ENCODE measurements around the gene HNRNPLL.

Gene HNRNPLL

GRCh38 chr2:38592951-38593350, 9.8 kb downstream of the HNRNPLL start:
- no peak for DNase-seq (ENCODE audit: low spot score)

- DNase-seq (ENCODE audit: low spot score) = no peak
Observed at GRCh38 chr2:38591152-38591551, 11.6 kb downstream of the HNRNPLL start.

GRCh38 chr2:38590053-38590452, 12.7 kb downstream of the HNRNPLL start:
- no peak for DNase-seq (ENCODE audit: low spot score)

- no peak for DNase-seq (ENCODE audit: low spot score)
Observed at GRCh38 chr2:38586931-38587330, 15.8 kb downstream of the HNRNPLL start.

- DNase-seq (ENCODE audit: low spot score) = no peak
Observed at GRCh38 chr2:38584881-38585280, 17.8 kb downstream of the HNRNPLL start.

- no peak for DNase-seq (ENCODE audit: low spot score)
Observed at GRCh38 chr2:38583994-38584393, 18.7 kb downstream of the HNRNPLL start.

- DNase-seq (ENCODE audit: low spot score) = no peak
Observed at GRCh38 chr2:38583524-38583923, 19.2 kb downstream of the HNRNPLL start.

GRCh38 chr2:38581193-38582147, 21.3 kb downstream of the HNRNPLL start:
- peak; percentile 88 for DNase-seq (ENCODE audit: low spot score)

GRCh38 chr2:38580115-38580636, 22.6 kb downstream of the HNRNPLL start:
- DNase-seq (ENCODE audit: low spot score) = no peak

- DNase-seq (ENCODE audit: low spot score) = no peak
Observed at GRCh38 chr2:38578832-38579231, 23.9 kb downstream of the HNRNPLL start.

GRCh38 chr2:38574278-38574677, 28.4 kb downstream of the HNRNPLL start:
- DNase-seq (ENCODE audit: low spot score) = no peak

GRCh38 chr2:38572167-38572566, 30.6 kb downstream of the HNRNPLL start:
- peak; percentile 54 for DNase-seq (ENCODE audit: low spot score)

GRCh38 chr2:38571193-38571592, 31.5 kb downstream of the HNRNPLL start:
- no peak for DNase-seq (ENCODE audit: low spot score)

GRCh38 chr2:38568724-38569436, 33.8 kb downstream of the HNRNPLL start:
- DNase-seq (ENCODE audit: low spot score) = no peak

- DNase-seq (ENCODE audit: low spot score) = no peak
Observed at GRCh38 chr2:38565333-38565732, 37.4 kb downstream of the HNRNPLL start.

GRCh38 chr2:38561691-38562090, 41.0 kb downstream of the HNRNPLL start:
- DNase-seq (ENCODE audit: low spot score) = no peak

- no peak for DNase-seq (ENCODE audit: low spot score)
Observed at GRCh38 chr2:38560092-38560491, 42.6 kb downstream of the HNRNPLL start.

GRCh38 chr2:38557981-38558380, 44.7 kb downstream of the HNRNPLL start:
- DNase-seq (ENCODE audit: low spot score) = no peak

- DNase-seq (ENCODE audit: low spot score) = no peak
Observed at GRCh38 chr2:38557217-38557616, 45.5 kb downstream of the HNRNPLL start.

- no peak for DNase-seq (ENCODE audit: low spot score)
Observed at GRCh38 chr2:38556006-38556801, 46.5 kb downstream of the HNRNPLL start.

- no peak for DNase-seq (ENCODE audit: low spot score)
Observed at GRCh38 chr2:38554973-38555595, 47.6 kb downstream of the HNRNPLL start.

GRCh38 chr2:38553554-38553953, 49.2 kb downstream of the HNRNPLL start:
- DNase-seq (ENCODE audit: low spot score) = no peak
